HEK293T (cell line): ENCODE measurements around the gene IKZF3.

ENCODE experiments used
- ARNT ChIP-seq: fragments of 450-650 bp; IDR thresholded peaks from 2 replicates; pipeline ENCODE4 v1.6.1; 2017; ENCODE audit warnings: mild to moderate bottlenecking
- BHLHE40 ChIP-seq: fragments of 450-650 bp; IDR thresholded peaks from 2 replicates; pipeline ENCODE4 v1.6.1; 2016; ENCODE audit warnings: mild to moderate bottlenecking, moderate library complexity, borderline replicate concordance
- FOXA1 ChIP-seq: fragments of 450-650 bp; IDR thresholded peaks from 2 replicates; pipeline ENCODE4 v1.6.1; 2016; ENCODE audit warnings: mild to moderate bottlenecking
- FOXK2 ChIP-seq: fragments of 450-650 bp; IDR thresholded peaks from 2 replicates; pipeline ENCODE4 v1.6.1; 2016; ENCODE audit warnings: mild to moderate bottlenecking
- FOXM1 ChIP-seq: fragments of 450-650 bp; IDR thresholded peaks from 2 replicates; pipeline ENCODE4 v1.6.1; 2017; ENCODE audit warnings: mild to moderate bottlenecking, borderline replicate concordance
- L3MBTL2 ChIP-seq: fragments of 450-650 bp; conservative IDR thresholded peaks from 2 replicates; pipeline ENCODE4 v1.6.1; 2016; ENCODE audit warnings: mild to moderate bottlenecking
- NFRKB ChIP-seq: fragments of 450-650 bp; IDR thresholded peaks from 2 replicates; pipeline ENCODE4 v1.6.1; 2016; ENCODE audit warnings: mild to moderate bottlenecking, moderate library complexity
- SP1 ChIP-seq: fragments of 450-650 bp; IDR thresholded peaks from 2 replicates; pipeline ENCODE4 v1.6.1; 2017
- ZNF384 ChIP-seq: fragments of 450-650 bp; IDR thresholded peaks from 2 replicates; pipeline ENCODE4 v1.6.1; 2016
- TF ChIP-seq, protein P1 (sequence below): fragments of 450-650 bp; IDR thresholded peaks from 2 replicates; pipeline ENCODE4 v1.6.1; 2016

DNA sequence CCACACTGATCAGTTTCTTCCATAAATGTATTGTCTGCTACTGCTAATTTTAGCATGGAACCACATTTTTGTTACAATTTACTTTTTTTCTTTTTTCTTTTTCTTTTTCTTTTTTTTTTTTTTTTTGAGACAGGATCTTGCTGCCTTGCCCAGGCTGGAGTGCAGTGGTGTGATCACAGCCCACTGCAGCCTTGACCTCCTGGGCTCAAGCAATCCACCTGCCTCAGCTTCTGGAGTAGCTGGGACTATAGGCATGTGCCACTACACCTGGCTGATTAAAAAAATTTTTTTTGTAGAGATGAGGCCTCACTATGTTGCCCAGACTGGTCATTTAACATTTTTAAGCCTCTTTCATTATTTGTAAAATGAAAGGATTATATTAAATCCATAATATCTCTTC, 23.0 kb upstream of the IKZF3 start:
- TF ChIP-seq FOXM1 (no peak), FOXA1 (no peak), SP1 (no peak), L3MBTL2 (no peak), ARNT (no peak), BHLHE40 (no peak), ZNF384 (no peak), NFRKB (no peak), FOXK2 (no peak)
- TF ChIP-seq, protein P1, sequence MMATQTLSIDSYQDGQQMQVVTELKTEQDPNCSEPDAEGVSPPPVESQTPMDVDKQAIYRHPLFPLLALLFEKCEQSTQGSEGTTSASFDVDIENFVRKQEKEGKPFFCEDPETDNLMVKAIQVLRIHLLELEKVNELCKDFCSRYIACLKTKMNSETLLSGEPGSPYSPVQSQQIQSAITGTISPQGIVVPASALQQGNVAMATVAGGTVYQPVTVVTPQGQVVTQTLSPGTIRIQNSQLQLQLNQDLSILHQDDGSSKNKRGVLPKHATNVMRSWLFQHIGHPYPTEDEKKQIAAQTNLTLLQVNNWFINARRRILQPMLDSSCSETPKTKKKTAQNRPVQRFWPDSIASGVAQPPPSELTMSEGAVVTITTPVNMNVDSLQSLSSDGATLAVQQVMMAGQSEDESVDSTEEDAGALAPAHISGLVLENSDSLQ: no peak
